NCI-H128 (cell line): ENCODE data around the gene PLK1.
"Not testable (repeated sequence)": the region's sequence is repeated elsewhere in the genome, so short reads cannot be mapped to it uniquely, and the experiment has no call there.

Source experiments
- DNase-seq: peaks from one replicate; lab custom pipeline; 2025; ENCODE audit not compliant: unreplicated experiment; lab: John Stamatoyannopoulos, UW

Gene PLK1

GRCh38 chr16:23706439-23706838 is 27.8 kb downstream of the PLK1 start:
- DNase-seq = no peak

- no peak for DNase-seq
Observed at GRCh38 chr16:23709536-23709935, 30.8 kb downstream of the PLK1 start.

GRCh38 chr16:23710008-23710407 is 31.3 kb downstream of the PLK1 start:
- DNase-seq = no peak

- DNase-seq = no peak
Observed at GRCh38 chr16:23710504-23710903, 31.8 kb downstream of the PLK1 start.

- no peak for DNase-seq
Observed at GRCh38 chr16:23711785-23712184, 33.1 kb downstream of the PLK1 start.

- no peak for DNase-seq
Observed at GRCh38 chr16:23712976-23713375, 34.3 kb downstream of the PLK1 start, which contains the start of gene ERN2. TSS of gene ERN2 (minus strand) at chr16:23713222. CDS start at chr16:23713187, 35 bp downstream.

- DNase-seq = no peak
Observed at GRCh38 chr16:23716484-23716883, 37.8 kb downstream of the PLK1 start.

- DNase-seq = not testable (repeated sequence)
Observed at GRCh38 chr16:23722613-23723240, 44.0 kb downstream of the PLK1 start.

GRCh38 chr16:23724096-23724784 is 45.6 kb downstream of the PLK1 start:
- DNase-seq = no peak

GRCh38 chr16:23724785-23725131 is 46.1 kb downstream of the PLK1 start:
- DNase-seq = no peak

- DNase-seq = no peak
Observed at GRCh38 chr16:23726710-23727109, 48.0 kb downstream of the PLK1 start.

- DNase-seq = no peak
Observed at GRCh38 chr16:23728112-23728477, 49.4 kb downstream of the PLK1 start.

GRCh38 chr16:23729503-23730424 is 51.1 kb downstream of the PLK1 start:
- DNase-seq = no peak

GRCh38 chr16:23734176-23734893 is 55.6 kb downstream of the PLK1 start:
- no peak for DNase-seq

- not testable (repeated sequence) for DNase-seq
Observed at GRCh38 chr16:23737423-23738028, 58.8 kb downstream of the PLK1 start.

- no peak for DNase-seq
Observed at GRCh38 chr16:23739516-23739915, 60.8 kb downstream of the PLK1 start.
